ENCODE data around the gene ZNF683.
"Not testable (repeated sequence)": the region's sequence is repeated elsewhere in the genome, so short reads cannot be mapped to it uniquely, and the experiment has no call there.

- TF ChIP-seq, protein P1, sequence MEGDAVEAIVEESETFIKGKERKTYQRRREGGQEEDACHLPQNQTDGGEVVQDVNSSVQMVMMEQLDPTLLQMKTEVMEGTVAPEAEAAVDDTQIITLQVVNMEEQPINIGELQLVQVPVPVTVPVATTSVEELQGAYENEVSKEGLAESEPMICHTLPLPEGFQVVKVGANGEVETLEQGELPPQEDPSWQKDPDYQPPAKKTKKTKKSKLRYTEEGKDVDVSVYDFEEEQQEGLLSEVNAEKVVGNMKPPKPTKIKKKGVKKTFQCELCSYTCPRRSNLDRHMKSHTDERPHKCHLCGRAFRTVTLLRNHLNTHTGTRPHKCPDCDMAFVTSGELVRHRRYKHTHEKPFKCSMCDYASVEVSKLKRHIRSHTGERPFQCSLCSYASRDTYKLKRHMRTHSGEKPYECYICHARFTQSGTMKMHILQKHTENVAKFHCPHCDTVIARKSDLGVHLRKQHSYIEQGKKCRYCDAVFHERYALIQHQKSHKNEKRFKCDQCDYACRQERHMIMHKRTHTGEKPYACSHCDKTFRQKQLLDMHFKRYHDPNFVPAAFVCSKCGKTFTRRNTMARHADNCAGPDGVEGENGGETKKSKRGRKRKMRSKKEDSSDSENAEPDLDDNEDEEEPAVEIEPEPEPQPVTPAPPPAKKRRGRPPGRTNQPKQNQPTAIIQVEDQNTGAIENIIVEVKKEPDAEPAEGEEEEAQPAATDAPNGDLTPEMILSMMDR (IDR thresholded peaks at IDR 0.05): not testable (repeated sequence)
- TF ChIP-seq POLR2A (IDR thresholded peaks at IDR 0.05): not testable (repeated sequence)
Measured at GRCh38 chr1:26374361-26374760, 1.8 kb upstream of the ZNF683 start.

Data from tibial nerve (tissue), 3 donors.